Esophagus squamous epithelium (tissue), 4 donors: ENCODE results near the gene TBC1D24.

Experiments
- POLR2A ChIP-seq, 4 donors: fragments of 450-650 bp; IDR thresholded peaks; one replicate each; pipeline ENCODE4 v1.6.1; 2017; ENCODE audit warnings: antibody characterized with exemption in 4 of 4, mild to moderate bottlenecking in 4 of 4, moderate library complexity in 3 of 4
- TF ChIP-seq, protein P1 (sequence below), 6 experiments: fragments of 450-650 bp in 4 of 6; fragments of 200-600 bp in 2 of 6; sonication (generic) in 2 of 6; IDR thresholded peaks; one replicate each; pipeline ENCODE4 v1.5.1; 2016 to 2019; ENCODE audit warnings: antibody characterized with exemption in 6 of 6, mild to moderate bottlenecking in 4 of 6, moderate library complexity in 4 of 6

DNA sequence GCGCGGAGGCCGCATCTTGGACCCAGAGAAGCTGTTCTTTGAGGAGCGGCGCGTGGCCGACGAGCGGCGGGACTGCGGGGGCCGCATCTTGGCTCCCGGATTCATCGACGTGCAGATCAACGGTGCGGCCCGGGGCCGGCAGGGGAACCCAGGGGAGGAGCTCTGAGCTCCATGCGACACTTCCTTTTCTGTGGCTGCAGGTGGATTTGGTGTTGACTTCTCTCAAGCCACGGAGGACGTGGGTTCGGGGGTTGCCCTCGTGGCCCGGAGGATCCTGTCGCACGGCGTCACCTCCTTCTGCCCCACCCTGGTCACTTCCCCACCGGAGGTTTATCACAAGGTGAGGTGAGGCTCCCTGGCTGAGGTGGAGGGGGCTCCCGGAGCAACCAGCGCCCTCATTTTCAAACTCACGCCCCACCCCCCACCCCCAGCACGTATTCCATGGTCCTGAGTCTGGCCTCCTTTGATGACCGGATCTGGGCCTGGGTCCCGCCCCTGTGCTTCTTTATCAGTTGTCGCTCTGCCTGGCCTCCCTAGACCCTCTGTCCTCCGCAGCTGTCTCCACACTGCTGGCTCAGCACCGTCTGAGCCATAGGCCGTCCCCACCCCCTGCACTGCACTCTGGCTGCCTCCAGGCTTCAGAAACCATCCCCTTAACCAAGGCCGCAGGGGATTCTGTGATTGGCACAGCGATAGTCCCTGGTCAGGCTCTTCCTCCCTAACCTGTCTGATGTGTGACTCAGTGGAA, 46.0 kb downstream of the TBC1D24 start:
- TF ChIP-seq, protein P1, sequence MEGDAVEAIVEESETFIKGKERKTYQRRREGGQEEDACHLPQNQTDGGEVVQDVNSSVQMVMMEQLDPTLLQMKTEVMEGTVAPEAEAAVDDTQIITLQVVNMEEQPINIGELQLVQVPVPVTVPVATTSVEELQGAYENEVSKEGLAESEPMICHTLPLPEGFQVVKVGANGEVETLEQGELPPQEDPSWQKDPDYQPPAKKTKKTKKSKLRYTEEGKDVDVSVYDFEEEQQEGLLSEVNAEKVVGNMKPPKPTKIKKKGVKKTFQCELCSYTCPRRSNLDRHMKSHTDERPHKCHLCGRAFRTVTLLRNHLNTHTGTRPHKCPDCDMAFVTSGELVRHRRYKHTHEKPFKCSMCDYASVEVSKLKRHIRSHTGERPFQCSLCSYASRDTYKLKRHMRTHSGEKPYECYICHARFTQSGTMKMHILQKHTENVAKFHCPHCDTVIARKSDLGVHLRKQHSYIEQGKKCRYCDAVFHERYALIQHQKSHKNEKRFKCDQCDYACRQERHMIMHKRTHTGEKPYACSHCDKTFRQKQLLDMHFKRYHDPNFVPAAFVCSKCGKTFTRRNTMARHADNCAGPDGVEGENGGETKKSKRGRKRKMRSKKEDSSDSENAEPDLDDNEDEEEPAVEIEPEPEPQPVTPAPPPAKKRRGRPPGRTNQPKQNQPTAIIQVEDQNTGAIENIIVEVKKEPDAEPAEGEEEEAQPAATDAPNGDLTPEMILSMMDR (IDR thresholded peaks at IDR 0.05): peak in 2 of 6 experiments; percentile 3 to 32
- no peak for TF ChIP-seq POLR2A (IDR thresholded peaks at IDR 0.05)
